Activated T-cell treated with anti-CD3 and anti-CD28 coated beads for 24 hours (primary cell): Measurements from ENCODE around the gene MFSD2A.
"Not testable (repeated sequence)": the region's sequence is repeated elsewhere in the genome, so short reads cannot be mapped to it uniquely, and the experiment has no call there.

Source experiments
- DNase-seq: peaks from one replicate; pipeline ENCODE4 v3.0.0-alpha.2; 2020; ENCODE audit warnings: low read depth

MFSD2A gene

DNA sequence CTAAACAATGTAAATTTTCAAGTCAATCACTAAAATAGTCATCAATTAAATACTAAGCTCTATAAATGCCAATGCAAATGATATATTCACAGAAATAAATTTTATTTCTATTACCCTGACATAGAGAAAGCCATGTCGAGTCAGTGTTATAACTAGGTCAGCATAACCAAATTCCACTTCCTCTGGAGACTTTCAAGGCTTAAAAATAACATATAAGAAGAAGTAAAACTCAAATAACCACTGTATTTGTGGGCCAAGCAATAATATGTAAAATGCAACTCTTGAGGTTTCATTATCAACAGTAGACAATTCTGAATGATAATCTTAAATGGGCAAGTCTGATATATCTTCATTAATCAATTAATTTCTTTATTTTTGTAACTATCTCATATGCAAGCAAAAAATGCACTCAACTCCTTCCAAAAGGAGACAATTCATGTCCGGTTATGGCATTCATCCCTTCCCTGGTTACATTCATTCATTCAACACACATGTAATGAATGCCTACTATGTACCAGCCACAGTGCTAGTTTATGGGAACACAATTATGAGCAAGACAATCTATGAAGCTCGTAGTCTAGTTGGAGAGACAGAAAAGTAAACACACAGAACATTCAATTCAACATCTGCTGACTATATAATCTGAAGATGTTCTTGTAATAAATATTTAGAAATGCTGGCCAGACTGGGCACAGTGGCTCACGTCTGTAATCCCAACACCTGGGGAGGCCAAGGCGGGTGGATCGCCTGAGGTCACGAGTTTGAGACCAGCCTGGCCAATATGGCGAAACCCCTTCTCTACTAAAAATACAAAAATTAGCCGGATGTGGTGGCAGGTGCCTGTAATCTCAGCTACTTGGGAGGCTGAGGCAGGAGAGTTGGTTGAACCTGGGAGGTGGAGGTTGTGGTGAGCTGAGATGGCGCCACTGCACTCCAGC lies 48.5 kb downstream of the MFSD2A start:
- no peak for DNase-seq

DNA sequence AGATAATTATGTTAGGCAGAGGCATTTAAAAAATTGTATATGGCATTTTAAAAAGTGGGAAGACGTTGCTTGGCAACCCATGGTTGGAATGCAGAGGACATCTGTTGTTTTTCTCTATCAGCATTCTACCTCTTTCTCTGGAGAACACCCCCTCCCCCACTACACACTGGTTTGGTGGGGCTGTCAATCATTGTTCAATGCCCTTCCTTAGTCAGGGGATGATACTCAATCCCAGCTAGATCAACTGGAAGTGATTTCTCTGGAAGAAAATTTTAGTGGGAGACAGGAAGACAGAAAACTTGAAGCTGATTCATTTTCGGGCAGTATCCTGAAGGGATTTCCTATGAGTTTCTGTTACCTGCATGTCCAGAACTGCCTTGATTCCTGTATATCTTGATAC lies 49.9 kb downstream of the MFSD2A start:
- no peak for DNase-seq

DNA sequence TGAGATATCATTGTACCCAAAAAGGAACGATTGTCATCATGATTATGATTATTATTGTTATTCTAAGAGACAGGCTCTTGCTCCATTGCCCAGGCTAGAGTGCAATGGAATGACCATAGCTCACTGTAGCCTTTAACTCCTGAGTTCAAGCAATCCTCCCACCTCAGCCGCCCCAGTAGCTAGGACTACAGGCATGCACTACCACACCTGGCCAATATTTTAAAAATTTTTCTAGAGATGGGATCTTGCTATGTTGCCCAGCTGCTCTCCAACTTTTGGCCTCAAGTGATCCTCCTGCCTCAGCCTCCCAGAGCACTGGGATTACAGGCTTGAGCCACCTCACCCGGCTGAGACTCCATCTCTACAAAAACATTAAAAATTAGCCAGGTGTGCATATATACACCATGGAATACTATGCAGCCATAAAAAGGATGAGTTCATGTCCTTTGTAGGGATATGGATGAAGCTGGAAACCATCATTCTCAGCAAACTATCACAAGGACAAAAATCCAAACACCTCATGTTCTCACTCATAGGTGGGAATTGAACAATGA lies 52.6 kb downstream of the MFSD2A start:
- not testable (repeated sequence) for DNase-seq

DNA sequence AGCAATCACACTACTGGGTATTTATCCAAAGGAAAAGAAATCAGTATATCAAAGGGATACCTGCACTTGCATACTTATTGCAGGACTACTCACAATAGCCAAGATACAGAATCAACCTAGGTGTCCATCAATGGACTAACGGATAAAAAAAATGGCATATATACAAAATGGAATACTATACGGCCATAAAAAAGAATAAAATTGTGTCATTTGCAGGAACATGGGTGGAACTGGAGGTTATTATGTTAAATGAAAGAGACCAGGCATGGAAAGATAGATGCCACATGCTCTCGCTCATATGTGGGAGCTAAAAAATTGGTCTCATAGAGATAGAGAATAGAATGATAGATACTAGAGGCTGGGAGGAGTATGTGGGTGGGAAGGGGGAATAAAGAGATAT lies 56.3 kb downstream of the MFSD2A start:
- no peak for DNase-seq

DNA sequence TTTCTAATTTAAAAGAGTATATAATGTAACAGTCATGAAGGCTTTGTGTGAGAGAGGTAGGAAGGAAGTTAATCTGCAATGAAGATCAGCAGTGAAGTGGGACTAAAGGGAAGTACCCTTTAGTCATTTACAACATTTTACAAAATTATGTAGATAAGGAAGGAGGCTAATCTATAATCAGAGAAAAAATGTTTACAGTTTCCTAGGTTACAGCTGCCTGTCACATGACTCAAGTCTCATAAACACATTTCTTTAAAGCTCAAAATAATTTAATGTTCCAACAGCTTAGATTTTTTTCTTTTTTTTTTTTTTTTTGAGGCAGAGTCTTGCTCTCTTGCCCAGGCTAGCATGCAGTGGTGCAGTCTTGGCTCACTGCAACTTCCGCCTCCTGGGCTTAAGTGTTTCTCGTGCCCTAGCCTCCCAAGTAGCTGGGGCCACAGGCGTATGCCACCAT lies 59.3 kb downstream of the MFSD2A start:
- DNase-seq, result no peak

DNA sequence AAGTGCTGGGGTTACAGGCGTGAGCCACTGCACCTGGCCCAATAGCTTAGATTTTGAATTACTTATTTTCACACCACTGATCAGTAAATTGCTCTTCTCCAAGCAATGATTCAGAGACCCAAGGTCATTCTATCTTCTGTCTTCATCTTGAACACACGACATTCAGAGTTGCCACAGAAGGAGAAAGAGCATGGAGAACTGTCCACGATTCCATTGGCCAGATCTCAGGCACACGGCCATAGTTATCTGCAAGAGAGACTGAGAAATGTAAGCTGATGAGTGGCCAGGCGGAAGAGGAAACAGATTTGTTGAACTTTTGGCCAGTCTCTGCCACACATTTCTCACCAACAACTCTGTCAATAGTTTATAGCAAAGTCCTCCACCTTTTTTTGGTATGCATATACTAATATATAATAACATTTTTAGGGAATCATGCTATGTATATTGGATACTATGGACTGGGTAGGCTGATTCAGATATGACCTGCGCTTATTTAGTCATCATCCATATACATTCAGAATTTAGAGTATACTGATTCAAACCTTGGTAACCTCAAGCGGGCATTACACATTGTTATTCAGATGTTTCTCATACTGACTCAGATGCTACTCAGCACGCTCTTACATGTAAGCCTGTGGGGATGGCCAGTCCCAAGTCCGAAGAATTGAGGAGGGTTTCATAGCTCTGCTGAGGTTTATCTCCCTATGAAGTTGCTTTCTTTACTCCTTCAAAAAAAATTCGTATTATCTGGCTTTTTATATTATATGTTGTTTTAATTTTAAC lies 60.1 kb downstream of the MFSD2A start:
- DNase-seq, result no peak

DNA sequence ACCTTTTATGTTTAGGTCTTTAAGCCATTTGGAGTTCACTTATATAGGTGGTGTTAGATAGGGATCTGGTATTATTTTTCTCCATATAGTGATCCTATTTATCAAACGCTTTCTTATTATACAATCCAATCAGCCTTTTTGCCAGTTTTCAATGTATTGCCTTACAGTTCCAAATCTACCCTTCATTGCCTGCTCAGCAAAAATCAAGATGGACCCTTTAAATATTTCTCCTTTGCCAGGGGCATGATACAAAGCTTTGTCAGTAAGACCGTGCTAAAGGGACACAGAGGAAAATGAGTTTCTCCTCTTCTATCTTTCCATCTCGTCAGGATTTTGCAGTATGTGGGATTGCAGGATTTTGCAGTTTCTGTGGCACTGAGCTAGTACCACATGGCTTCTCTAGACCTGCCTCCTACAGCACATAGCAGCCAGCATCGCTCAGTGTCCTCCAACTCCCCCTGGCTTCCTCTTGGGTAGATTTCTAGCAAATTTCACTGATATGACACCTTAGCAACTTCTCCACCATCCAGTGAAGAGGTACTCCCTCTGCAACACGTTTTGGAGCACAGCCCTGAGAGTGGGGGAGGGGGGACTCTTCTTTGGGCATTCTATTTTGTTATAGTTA lies 63.1 kb downstream of the MFSD2A start:
- DNase-seq, result no peak
